Panc1 (cell line): ENCODE results near the gene NPAS2. TPM values are rescaled to one million over a fixed set of nuclear protein-coding genes. Genes with fewer than 3 reads are reported as not detected.

Experiments
- ATAC-seq: fragments of 200-7000 bp; cut with Tn5 transposase; 2 replicates; pipeline ENCODE4 v1.9.1; 2020; ENCODE audit warnings: mild to moderate bottlenecking, moderate library complexity
- BruUV-seq: library from RNA; stranded (reverse); fragments of 400-500 nt; replicated peaks from 2 replicates; lab custom pipeline; 2021; lab: Mats Ljungman, UMichigan
- CTCF ChIA-PET: fragments of 300-600 bp; sonication (Branson Sonifier 250); formaldehyde crosslinking; loops from one replicate; lab custom pipeline; 2022; ENCODE audit warnings: antibody characterized with exemption; lab: Charles Lee
- POLR2A ChIA-PET: fragments of 300-600 bp; sonication (Branson Sonifier 250); formaldehyde crosslinking; loops from one replicate; lab custom pipeline; 2022; ENCODE audit warnings: antibody characterized with exemption; lab: Charles Lee
- DNase-seq: peaks from one replicate; pipeline ENCODE4 v3.0.0-alpha.2; 2010; ENCODE audit warnings: low read depth, low spot score
- H3K27ac ChIP-seq: 2 replicates; pipeline ENCODE4 v1.5.1; 2011; ENCODE audit warnings: mild to moderate bottlenecking, low read length, inconsistent platforms
- H3K27me3 ChIP-seq: fragments of 200-500 bp; sonication (Bioruptor generic); 2 replicates; pipeline ENCODE4 v1.6.0; 2014; ENCODE audit warnings: low read length, inconsistent platforms; ENCODE audit not compliant: control insufficient read depth, insufficient read depth
- H3K36me3 ChIP-seq: fragments of 200-500 bp; sonication (Bioruptor generic); 2 replicates; pipeline ENCODE4 v1.5.1; 2014; ENCODE audit warnings: inconsistent platforms, mild to moderate bottlenecking, low read length, moderate library complexity; ENCODE audit not compliant: control insufficient read depth, insufficient read depth
- H3K4me1 ChIP-seq: 2 replicates; pipeline ENCODE4 v1.5.1; 2011; ENCODE audit warnings: inconsistent platforms, mild to moderate bottlenecking, low read length, moderate library complexity; ENCODE audit not compliant: control insufficient read depth, insufficient read depth
- H3K4me3 ChIP-seq, 2 experiments: 2 replicates each; pipeline ENCODE4 v1.5.1; 2011 to 2012; ENCODE audit warnings: low read depth in 2 of 2, low read length in 2 of 2, mild to moderate bottlenecking in 2 of 2, inconsistent platforms in 1 of 2, moderate library complexity in 1 of 2
- H3K9me3 ChIP-seq: fragments of 200-500 bp; sonication (Bioruptor generic); 2 replicates; pipeline ENCODE4 v1.5.1; 2014; ENCODE audit warnings: low read depth, mild to moderate bottlenecking, inconsistent platforms, low read length, moderate library complexity; ENCODE audit not compliant: control insufficient read depth, insufficient read depth
- POLR2AphosphoS5 ChIP-seq: IDR thresholded peaks from 2 replicates; pipeline ENCODE4 v1.6.1; 2012; ENCODE audit warnings: mild to moderate bottlenecking, low read depth, low read length, moderate library complexity
- SIN3A ChIP-seq: IDR thresholded peaks from 2 replicates; pipeline ENCODE4 v1.6.1; 2012; ENCODE audit warnings: low read depth, mild to moderate bottlenecking, low read length, moderate library complexity, borderline replicate concordance; ENCODE audit not compliant: insufficient read depth
- TCF7L2 ChIP-seq: IDR thresholded peaks from 2 replicates; pipeline ENCODE4 v1.6.1; 2011; ENCODE audit warnings: mild to moderate bottlenecking, low read depth, low read length, inconsistent platforms
- in situ Hi-C: cut with HindIII; loops from 2 replicates; pipeline ENCODE4 v1.10.0; 2016; ENCODE audit warnings: low sequenced_read_pairs, low pct_unique_long_range_greater_than_20kb
- intact Hi-C: fragments of 100-400 bp; cut with micrococcal nuclease; formaldehyde crosslinking; loops from one replicate; pipeline ENCODE4 v1.10.0; 2022; ENCODE audit not compliant: unreplicated experiment
- total RNA-seq: library from RNA; stranded (reverse); gene quantifications from one replicate; pipeline ENCODE4 v1.2.1, GENCODE V29; 2021; ENCODE audit not compliant: unreplicated experiment
- TF ChIP-seq, protein P1 (sequence below): fragments of 450-650 bp; IDR thresholded peaks from 2 replicates; pipeline ENCODE4 v1.5.1; 2017; ENCODE audit warnings: mild to moderate bottlenecking
- TF ChIP-seq, protein P2 (sequence below), 2 experiments: IDR thresholded peaks; 2 replicates each; pipeline ENCODE4 v1.6.1; 2011 to 2012; ENCODE audit warnings: low read depth in 2 of 2, control low read depth in 1 of 2, low read length in 1 of 2, mild to moderate bottlenecking in 1 of 2, moderate library complexity in 1 of 2; ENCODE audit not compliant: insufficient read depth in 1 of 2

The NPAS2 gene
- total RNA-seq, 1 experiment from 2014 or later = 72.8 TPM

DNA sequence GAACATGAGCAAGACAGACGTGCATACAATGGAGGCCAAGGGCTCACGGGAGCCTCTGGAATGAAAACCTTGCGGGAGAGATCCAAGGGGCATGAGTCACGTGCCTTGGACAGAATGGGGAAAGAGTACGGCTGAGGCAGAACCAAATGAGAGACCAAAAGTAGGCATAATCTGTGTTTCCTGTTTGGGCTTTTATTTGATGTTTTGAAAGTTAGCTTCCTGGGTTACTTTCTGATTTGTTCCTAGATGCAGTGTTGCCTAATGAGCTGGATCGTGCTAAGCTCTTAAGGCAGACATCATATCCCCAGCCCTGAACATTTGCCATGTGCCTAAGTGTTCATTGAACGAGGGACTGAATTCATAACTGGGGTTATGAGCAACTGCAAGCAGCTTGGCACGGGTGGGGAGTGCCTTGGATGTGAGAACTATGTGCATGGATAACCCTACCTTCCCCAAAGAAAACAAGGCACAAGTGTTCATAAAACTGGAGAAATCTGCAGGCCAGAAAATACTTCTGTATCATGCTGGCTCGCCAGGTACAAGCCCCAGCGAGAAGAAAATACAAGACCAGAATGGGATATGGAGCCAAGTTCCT, 121.8 kb downstream of the NPAS2 start:
- TF ChIP-seq SIN3A = no peak
- TF ChIP-seq, protein P1, sequence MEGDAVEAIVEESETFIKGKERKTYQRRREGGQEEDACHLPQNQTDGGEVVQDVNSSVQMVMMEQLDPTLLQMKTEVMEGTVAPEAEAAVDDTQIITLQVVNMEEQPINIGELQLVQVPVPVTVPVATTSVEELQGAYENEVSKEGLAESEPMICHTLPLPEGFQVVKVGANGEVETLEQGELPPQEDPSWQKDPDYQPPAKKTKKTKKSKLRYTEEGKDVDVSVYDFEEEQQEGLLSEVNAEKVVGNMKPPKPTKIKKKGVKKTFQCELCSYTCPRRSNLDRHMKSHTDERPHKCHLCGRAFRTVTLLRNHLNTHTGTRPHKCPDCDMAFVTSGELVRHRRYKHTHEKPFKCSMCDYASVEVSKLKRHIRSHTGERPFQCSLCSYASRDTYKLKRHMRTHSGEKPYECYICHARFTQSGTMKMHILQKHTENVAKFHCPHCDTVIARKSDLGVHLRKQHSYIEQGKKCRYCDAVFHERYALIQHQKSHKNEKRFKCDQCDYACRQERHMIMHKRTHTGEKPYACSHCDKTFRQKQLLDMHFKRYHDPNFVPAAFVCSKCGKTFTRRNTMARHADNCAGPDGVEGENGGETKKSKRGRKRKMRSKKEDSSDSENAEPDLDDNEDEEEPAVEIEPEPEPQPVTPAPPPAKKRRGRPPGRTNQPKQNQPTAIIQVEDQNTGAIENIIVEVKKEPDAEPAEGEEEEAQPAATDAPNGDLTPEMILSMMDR = no peak
- TF ChIP-seq POLR2AphosphoS5 = no peak
- no peak for TF ChIP-seq TCF7L2
- intact Hi-C loops = no loop called here
- Histone ChIP-seq H3K27me3 (no peaks in the 10 kb centered on the region), H3K4me1 (no peaks in the 10 kb centered on the region), H3K27ac (no peak overlapping the region), H3K9me3 (no peaks in the 10 kb centered on the region), H3K36me3 (no peaks in the 10 kb centered on the region), H3K4me3 (no peak overlapping the region)
- in situ Hi-C loops = no loop called here
- CTCF ChIA-PET = no interaction called here
- DNase-seq (no peak), ATAC-seq (no peak)
- BruUV-seq = no TSS peak
- POLR2A ChIA-PET = no interaction called here

DNA sequence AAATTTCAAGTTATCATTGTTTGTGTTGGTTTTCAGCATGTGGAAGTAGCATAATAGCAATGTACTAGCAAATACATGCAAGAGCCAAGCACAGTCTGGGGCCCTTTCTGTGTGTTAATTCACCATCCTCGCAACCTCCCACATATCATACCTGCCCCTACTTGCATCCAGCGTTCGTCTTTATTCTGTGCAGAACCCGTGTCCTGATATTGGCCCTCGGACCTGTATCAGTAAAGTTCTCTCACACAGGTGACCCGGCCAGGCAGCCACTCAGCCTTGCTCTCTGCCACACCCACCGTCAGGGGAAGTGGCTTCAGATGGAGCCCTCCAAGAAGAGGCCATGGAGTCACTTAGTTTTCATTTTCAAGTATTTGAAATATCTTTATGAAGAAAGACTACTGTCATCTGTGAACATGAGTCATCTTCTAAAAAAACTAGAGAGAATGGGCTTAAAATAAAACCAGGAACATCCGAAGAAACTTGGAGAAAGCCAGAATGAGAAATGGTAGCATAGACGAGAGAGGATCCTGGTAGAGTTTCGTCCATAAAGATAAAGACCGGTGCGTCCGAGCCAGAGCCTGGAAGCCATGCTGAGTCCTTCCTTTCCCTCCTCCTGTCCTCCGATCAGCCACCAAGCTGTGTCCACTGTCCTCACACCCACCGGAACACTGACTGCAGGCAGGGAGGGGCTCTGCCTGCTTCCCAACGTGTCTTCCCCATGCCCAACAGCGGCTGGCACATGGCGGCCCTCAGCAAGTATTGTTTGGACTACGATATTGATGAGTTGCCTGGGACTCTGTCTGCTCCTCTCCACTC, 124.9 kb downstream of the NPAS2 start:
- intact Hi-C loops = no loop called here
- in situ Hi-C loops = no loop called here
- no peak overlapping the region for H3K27ac ChIP-seq
- TF ChIP-seq, protein P1 = no peak
- TF ChIP-seq SIN3A (no peak), POLR2AphosphoS5 (no peak), TCF7L2 (no peak)
- TF ChIP-seq, protein P2, sequence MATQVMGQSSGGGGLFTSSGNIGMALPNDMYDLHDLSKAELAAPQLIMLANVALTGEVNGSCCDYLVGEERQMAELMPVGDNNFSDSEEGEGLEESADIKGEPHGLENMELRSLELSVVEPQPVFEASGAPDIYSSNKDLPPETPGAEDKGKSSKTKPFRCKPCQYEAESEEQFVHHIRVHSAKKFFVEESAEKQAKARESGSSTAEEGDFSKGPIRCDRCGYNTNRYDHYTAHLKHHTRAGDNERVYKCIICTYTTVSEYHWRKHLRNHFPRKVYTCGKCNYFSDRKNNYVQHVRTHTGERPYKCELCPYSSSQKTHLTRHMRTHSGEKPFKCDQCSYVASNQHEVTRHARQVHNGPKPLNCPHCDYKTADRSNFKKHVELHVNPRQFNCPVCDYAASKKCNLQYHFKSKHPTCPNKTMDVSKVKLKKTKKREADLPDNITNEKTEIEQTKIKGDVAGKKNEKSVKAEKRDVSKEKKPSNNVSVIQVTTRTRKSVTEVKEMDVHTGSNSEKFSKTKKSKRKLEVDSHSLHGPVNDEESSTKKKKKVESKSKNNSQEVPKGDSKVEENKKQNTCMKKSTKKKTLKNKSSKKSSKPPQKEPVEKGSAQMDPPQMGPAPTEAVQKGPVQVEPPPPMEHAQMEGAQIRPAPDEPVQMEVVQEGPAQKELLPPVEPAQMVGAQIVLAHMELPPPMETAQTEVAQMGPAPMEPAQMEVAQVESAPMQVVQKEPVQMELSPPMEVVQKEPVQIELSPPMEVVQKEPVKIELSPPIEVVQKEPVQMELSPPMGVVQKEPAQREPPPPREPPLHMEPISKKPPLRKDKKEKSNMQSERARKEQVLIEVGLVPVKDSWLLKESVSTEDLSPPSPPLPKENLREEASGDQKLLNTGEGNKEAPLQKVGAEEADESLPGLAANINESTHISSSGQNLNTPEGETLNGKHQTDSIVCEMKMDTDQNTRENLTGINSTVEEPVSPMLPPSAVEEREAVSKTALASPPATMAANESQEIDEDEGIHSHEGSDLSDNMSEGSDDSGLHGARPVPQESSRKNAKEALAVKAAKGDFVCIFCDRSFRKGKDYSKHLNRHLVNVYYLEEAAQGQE (IDR thresholded peaks at IDR 0.05; ENCODE audit: insufficient read depth in 1 of 2, low read depth in 2 of 2, low read length in 1 of 2) = no peak
- CTCF ChIA-PET = no interaction called here
- BruUV-seq = no TSS peak
- DNase-seq (no peak), ATAC-seq (no peak)
- no peaks in the 10 kb centered on the region for H3K36me3 ChIP-seq
- no peak overlapping the region for H3K4me3 ChIP-seq
- POLR2A ChIA-PET = no interaction called here
- no peaks in the 10 kb centered on the region for H3K9me3 ChIP-seq
- no peaks in the 10 kb centered on the region for H3K4me1 ChIP-seq
- no peaks in the 10 kb centered on the region for H3K27me3 ChIP-seq
